Measurements from ENCODE around the gene TANK.

The TANK gene

DNA sequence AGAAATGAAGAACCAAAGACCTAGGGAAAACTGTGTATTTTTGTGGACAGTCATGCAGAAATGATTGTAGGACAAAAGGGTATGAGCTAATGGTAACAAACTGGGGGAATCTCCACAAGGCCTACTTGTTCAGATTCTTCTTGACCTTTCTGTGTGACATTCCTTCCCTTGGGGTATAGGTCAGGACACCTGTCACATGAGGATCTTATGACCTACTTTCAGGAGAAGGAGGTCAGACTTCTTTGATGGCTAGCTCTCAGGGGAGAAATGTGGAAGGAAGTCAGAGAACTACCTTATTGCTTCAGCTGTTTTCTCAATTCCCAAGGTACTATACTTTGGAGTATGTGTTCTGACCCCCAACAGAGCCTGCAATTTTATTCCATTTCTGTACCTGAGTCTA, 40.7 kb upstream of the TANK start:
- Histone ChIP-seq H3K27me3 (ENCODE audit: insufficient read depth, poor library complexity, severe bottlenecking) (no peaks in the 10 kb centered on the region), H3K27ac (ENCODE audit: poor library complexity, severe bottlenecking) (no peak overlapping the region), H3K9me3 (ENCODE audit: severe bottlenecking) (no peaks in the 10 kb centered on the region), H3K4me1 (ENCODE audit: insufficient read depth, poor library complexity, severe bottlenecking) (peaks cover 34% of the 10 kb centered on the region), H3K4me3 (ENCODE audit: severe bottlenecking) (no peak overlapping the region), H3K36me3 (ENCODE audit: low read depth) (no peaks in the 10 kb centered on the region)
- ATAC-seq (ENCODE audit: low read depth), result no peak
- no peak for DNase-seq (ENCODE audit: low spot score)
- TF ChIP-seq, protein P1, sequence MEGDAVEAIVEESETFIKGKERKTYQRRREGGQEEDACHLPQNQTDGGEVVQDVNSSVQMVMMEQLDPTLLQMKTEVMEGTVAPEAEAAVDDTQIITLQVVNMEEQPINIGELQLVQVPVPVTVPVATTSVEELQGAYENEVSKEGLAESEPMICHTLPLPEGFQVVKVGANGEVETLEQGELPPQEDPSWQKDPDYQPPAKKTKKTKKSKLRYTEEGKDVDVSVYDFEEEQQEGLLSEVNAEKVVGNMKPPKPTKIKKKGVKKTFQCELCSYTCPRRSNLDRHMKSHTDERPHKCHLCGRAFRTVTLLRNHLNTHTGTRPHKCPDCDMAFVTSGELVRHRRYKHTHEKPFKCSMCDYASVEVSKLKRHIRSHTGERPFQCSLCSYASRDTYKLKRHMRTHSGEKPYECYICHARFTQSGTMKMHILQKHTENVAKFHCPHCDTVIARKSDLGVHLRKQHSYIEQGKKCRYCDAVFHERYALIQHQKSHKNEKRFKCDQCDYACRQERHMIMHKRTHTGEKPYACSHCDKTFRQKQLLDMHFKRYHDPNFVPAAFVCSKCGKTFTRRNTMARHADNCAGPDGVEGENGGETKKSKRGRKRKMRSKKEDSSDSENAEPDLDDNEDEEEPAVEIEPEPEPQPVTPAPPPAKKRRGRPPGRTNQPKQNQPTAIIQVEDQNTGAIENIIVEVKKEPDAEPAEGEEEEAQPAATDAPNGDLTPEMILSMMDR (IDR thresholded peaks at IDR 0.05; ENCODE audit: poor library complexity, severe bottlenecking), result no peak

DNA sequence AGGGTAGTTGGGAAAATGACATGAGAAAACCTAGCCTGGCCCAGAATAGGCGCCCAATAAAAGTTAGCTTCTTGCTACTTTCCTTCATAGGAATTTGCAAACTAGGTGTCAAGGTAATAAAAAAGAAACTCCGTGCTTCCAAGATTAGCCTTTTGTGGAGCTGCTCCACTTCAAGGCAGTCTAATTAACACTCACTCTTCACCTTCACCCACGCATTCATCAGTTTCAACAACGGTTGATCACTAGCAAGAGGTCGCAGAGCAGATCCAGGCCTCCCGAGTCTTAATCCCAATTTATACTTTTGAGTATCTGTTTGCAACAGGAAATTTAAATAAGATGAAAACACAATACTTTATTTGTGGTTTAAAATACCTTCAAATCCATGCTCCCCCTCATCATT, 39.5 kb upstream of the TANK start:
- no peak for DNase-seq (ENCODE audit: low spot score)
- no peak overlapping the region for H3K27ac ChIP-seq (ENCODE audit: poor library complexity, severe bottlenecking)
- no peaks in the 10 kb centered on the region for H3K27me3 ChIP-seq (ENCODE audit: insufficient read depth, poor library complexity, severe bottlenecking)
- H3K4me3 ChIP-seq (ENCODE audit: severe bottlenecking), result no peak overlapping the region
- TF ChIP-seq, protein P1 (IDR thresholded peaks at IDR 0.05; ENCODE audit: poor library complexity, severe bottlenecking), result no peak
- peaks cover 38% of the 10 kb centered on the region for H3K4me1 ChIP-seq (ENCODE audit: insufficient read depth, poor library complexity, severe bottlenecking)
- no peak for ATAC-seq (ENCODE audit: low read depth)
- H3K36me3 ChIP-seq (ENCODE audit: low read depth), result no peaks in the 10 kb centered on the region
- no peaks in the 10 kb centered on the region for H3K9me3 ChIP-seq (ENCODE audit: severe bottlenecking)

DNA sequence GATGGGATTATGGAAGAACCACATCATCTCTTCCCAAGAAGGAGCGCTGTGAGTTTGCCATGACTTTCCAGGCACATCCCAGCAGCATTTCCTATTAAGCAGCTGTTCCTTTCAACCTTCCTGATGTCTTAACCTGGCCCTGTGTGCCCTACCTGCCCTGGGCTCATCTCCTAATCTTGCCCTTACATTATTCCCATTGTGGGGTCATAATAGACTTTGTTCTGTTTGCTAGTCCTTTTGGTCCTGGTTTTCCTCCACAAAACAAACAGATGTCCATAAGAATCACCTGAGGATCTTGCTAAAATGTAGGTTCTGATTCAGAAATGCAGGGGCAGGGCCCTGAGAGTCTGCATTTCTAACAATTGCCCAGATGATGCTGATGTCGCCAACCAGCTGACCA, 38.6 kb upstream of the TANK start:
- Histone ChIP-seq H3K27me3 (ENCODE audit: insufficient read depth, poor library complexity, severe bottlenecking) (no peaks in the 10 kb centered on the region), H3K4me3 (ENCODE audit: severe bottlenecking) (no peak overlapping the region), H3K9me3 (ENCODE audit: severe bottlenecking) (no peaks in the 10 kb centered on the region), H3K4me1 (ENCODE audit: insufficient read depth, poor library complexity, severe bottlenecking) (peaks cover 38% of the 10 kb centered on the region), H3K27ac (ENCODE audit: poor library complexity, severe bottlenecking) (no peak overlapping the region), H3K36me3 (ENCODE audit: low read depth) (no peaks in the 10 kb centered on the region)
- ATAC-seq (ENCODE audit: low read depth), result no peak
- no peak for DNase-seq (ENCODE audit: low spot score)
- TF ChIP-seq, protein P1 (IDR thresholded peaks at IDR 0.05; ENCODE audit: poor library complexity, severe bottlenecking), result no peak

DNA sequence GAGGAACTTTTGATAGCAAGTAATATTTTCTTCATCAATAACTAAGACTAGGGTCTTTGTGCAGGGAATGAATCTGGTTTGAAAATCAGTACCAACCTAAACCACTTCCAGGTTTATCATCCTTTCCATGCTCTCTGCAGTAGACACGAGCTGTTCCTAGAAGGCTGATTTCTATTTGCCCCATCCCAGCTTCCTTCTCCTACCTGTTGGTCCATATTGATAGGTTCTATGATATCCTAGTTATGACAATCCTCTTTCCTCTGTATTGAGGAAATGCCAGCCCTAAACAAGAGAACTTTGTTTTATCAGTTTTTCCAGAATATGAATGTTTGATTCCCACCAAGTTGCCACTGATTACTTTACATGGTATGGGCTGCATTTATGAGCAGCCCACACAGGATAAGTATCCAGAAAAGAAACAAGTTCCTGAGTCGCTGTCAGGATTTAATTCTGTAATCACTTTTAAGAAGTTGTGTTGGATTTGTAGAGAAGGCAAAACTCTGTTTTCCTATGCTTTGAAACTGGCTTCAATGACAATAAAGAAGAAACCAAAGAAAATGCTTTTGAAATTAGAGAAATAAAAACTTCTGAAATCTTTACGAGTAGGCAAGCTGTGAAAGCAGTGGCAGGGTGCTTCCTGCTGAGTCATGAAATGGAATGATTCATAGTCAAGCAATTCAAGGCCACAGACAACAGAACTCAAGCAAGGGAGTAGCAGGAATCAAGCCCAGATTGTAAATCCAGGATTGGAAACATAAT, 37.3 kb upstream of the TANK start:
- H3K36me3 ChIP-seq (ENCODE audit: low read depth), result no peaks in the 10 kb centered on the region
- no peak overlapping the region for H3K4me3 ChIP-seq (ENCODE audit: severe bottlenecking)
- no peaks in the 10 kb centered on the region for H3K27me3 ChIP-seq (ENCODE audit: insufficient read depth, poor library complexity, severe bottlenecking)
- peaks cover 30% of the 10 kb centered on the region for H3K4me1 ChIP-seq (ENCODE audit: insufficient read depth, poor library complexity, severe bottlenecking)
- H3K9me3 ChIP-seq (ENCODE audit: severe bottlenecking), result no peaks in the 10 kb centered on the region
- TF ChIP-seq, protein P1 (IDR thresholded peaks at IDR 0.05; ENCODE audit: poor library complexity, severe bottlenecking), result no peak
- H3K27ac ChIP-seq (ENCODE audit: poor library complexity, severe bottlenecking), result peak overlapping the region; percentile 95
- no peak for DNase-seq (ENCODE audit: low spot score)
- peak; percentile 98 for ATAC-seq (ENCODE audit: low read depth)

DNA sequence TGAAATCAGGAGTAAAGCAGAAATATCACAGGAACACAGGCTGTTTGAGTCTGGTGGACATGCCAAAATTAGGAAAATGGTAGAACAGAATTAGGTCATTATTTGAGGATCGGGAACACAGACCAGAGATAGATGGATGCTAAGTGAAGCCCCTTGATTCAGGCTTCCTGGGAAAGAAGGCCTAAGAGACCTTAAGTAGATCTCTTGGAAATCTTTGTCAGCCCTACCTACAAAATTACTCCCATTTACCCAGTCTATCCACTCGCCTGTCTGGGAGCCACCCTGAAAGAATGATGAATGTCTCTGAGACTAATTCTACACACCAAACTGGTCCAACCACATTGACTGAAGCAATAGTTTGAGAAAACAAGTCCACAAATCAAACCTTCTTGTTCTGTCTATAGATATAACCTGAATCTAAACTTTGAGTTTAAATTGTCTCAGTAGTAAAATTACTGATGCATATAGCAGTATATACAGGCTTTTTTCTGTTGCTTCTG, 36.6 kb upstream of the TANK start:
- peak overlapping the region; percentile 95 for H3K27ac ChIP-seq (ENCODE audit: poor library complexity, severe bottlenecking)
- no peaks in the 10 kb centered on the region for H3K9me3 ChIP-seq (ENCODE audit: severe bottlenecking)
- H3K4me3 ChIP-seq (ENCODE audit: severe bottlenecking), result no peak overlapping the region
- TF ChIP-seq, protein P1 (IDR thresholded peaks at IDR 0.05; ENCODE audit: poor library complexity, severe bottlenecking), result no peak
- peaks cover 30% of the 10 kb centered on the region for H3K4me1 ChIP-seq (ENCODE audit: insufficient read depth, poor library complexity, severe bottlenecking)
- DNase-seq (ENCODE audit: low spot score) (no peak), ATAC-seq (ENCODE audit: low read depth) (peak; percentile 64)
- H3K27me3 ChIP-seq (ENCODE audit: insufficient read depth, poor library complexity, severe bottlenecking), result no peaks in the 10 kb centered on the region
- H3K36me3 ChIP-seq (ENCODE audit: low read depth), result no peaks in the 10 kb centered on the region
